GM06990 (cell line): ENCODE results near the gene SDK2.

Source experiments
- DNase-seq: peaks from one replicate; pipeline ENCODE4 v3.0.0-alpha.2; 2011; ENCODE audit not compliant: insufficient read length; ENCODE audit errors: extremely low read depth
- H3K27me3 ChIP-seq: replicated peaks from 2 replicates; pipeline ENCODE4 v1.6.0; 2011; ENCODE audit warnings: low read length; ENCODE audit not compliant: control insufficient read depth, insufficient read depth
- H3K36me3 ChIP-seq: 2 replicates; pipeline ENCODE4 v1.5.1; 2011; ENCODE audit warnings: low read length; ENCODE audit not compliant: control insufficient read depth, insufficient read depth
- H3K4me3 ChIP-seq: replicated peaks from 2 replicates; pipeline ENCODE4 v1.5.1; 2011; ENCODE audit warnings: low read depth, mild to moderate bottlenecking, control low read depth, low read length
- TF ChIP-seq, protein P1 (sequence below): IDR thresholded peaks from 2 replicates; pipeline ENCODE4 v1.5.1; 2011; ENCODE audit warnings: low read length, control low read depth, mild to moderate bottlenecking, inconsistent platforms; ENCODE audit not compliant: insufficient read depth, poor library complexity, severe bottlenecking

SDK2 gene

DNA sequence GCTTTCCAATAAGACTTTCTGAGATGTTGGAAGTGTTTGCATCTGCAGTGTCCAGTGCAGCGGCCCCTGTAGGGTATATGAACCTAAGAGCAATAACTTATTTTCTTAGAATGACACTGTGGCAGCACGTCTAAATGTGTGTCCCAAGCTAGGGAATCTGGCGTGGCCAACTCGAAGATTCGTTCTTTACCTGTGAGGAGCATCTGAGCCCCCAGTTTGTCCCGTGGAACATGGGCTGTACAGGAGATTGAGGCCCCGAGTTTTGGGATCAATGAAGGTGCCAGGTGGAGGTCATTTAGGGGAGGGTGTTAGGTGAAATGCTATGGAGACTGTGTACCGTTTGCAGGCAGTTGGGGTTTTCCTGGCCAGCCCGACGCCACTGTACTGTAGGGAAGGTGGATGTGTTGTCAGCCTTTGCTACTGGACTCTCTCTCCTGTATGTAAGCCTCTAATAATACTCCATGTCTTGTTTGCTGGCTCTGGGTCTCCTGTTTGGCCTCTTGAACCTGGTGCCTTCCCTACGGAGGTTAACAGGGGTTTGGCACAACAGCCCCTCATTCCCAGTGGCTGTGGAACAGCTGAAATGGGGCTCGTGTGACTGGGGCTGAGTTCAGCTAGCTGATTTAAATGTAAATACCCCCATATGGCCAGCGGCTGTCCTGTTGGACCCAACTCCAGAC is 45.5 kb upstream of the SDK2 start:
- no peak overlapping the region for H3K4me3 ChIP-seq
- DNase-seq = no peak
- no peaks in the 10 kb centered on the region; the same call in 1 of the 2 replicates for H3K27me3 ChIP-seq
- TF ChIP-seq, protein P1, sequence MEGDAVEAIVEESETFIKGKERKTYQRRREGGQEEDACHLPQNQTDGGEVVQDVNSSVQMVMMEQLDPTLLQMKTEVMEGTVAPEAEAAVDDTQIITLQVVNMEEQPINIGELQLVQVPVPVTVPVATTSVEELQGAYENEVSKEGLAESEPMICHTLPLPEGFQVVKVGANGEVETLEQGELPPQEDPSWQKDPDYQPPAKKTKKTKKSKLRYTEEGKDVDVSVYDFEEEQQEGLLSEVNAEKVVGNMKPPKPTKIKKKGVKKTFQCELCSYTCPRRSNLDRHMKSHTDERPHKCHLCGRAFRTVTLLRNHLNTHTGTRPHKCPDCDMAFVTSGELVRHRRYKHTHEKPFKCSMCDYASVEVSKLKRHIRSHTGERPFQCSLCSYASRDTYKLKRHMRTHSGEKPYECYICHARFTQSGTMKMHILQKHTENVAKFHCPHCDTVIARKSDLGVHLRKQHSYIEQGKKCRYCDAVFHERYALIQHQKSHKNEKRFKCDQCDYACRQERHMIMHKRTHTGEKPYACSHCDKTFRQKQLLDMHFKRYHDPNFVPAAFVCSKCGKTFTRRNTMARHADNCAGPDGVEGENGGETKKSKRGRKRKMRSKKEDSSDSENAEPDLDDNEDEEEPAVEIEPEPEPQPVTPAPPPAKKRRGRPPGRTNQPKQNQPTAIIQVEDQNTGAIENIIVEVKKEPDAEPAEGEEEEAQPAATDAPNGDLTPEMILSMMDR = no peak
- no peaks in the 10 kb centered on the region for H3K36me3 ChIP-seq

DNA sequence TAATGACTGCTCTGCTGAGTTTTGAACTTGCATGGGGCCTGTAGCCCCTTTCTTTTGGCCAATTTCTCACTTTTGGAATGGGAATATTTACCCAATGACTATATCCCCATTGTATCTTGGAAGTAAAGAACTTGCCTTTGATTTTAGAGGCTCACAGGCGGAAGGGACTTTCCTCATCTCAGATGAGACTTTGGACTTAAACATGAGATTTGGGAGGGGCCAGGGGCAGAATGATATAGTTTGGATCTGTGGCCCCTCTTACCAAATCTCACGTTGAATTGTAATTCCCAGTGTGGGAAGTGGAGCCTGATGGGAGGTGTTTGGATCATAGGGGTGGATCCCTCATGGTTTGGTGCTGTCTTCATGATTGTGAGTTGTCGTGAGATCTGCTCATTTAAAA is 42.7 kb upstream of the SDK2 start:
- Histone ChIP-seq H3K27me3 (no peaks in the 10 kb centered on the region; the same call in 1 of the 2 replicates), H3K4me3 (no peak overlapping the region), H3K36me3 (no peaks in the 10 kb centered on the region)
- no peak for DNase-seq
- TF ChIP-seq, protein P1 = no peak

DNA sequence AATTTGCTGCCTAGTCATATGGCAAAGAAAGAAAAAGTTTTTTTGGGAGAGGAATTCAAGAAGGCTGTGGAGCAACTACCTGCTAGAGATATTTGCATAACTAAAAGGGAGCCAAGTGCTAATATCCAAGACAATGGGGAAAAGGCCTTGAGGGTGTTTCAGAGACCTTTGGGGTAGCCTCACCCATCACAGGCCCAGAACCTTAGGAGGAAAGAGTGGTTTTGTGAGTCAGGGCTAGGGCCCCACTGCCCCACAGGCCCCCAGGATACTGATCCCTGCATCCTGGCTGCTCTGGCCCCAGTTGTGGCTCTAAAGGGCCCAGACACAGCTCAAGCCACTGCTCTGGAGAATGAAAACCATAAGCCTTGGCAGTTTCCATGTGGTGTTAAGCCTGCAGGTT is 41.9 kb upstream of the SDK2 start:
- Histone ChIP-seq H3K36me3 (no peaks in the 10 kb centered on the region), H3K27me3 (no peaks in the 10 kb centered on the region; the same call in 1 of the 2 replicates), H3K4me3 (no peak overlapping the region)
- TF ChIP-seq, protein P1 = no peak
- DNase-seq = no peak

DNA sequence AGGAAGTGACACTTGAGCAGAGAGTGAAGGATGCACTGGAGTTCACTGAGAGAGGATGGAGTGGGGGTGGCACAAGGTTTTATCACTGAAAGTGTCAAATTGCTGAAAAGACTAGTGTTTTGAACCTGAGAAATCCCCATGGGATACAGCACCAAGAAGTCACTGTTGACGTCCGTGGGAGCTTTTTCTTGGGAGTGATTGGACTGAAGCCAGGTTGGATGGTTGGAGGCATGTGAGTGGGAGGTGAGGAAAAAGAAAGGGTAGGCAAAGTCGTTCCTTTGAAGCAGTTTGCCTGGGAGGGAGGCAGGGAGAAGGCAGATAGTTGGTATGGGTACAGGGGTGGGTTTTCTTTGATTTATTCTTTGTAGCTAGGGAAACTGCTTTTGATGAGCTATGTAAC is 39.9 kb upstream of the SDK2 start:
- TF ChIP-seq, protein P1 = no peak

DNA sequence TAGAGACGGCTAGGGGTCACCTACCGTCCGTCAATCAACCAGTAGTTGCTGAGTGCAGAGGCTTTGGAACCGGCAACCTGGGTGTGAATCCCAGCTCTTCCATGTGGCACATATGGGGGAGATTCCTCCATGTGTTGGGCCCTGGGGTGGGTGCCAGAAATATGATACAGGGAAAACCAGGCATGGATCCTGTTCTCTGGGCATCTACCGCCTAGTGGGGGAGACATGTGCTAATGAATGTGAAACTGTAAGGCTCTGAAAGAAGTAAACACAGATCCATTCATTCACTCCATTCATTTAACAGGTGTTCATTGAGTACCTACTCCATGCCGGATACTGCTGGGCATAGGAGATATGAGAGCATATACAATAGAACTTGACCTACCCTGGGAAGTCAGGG is 39.5 kb upstream of the SDK2 start:
- Histone ChIP-seq H3K4me3 (no peak overlapping the region), H3K36me3 (no peaks in the 10 kb centered on the region), H3K27me3 (no peaks in the 10 kb centered on the region)
- TF ChIP-seq, protein P1 = no peak
- DNase-seq = no peak

More for the DNA sequence above, 39.9 kb upstream of the SDK2 start:
- Histone ChIP-seq H3K36me3 (no peaks in the 10 kb centered on the region), H3K4me3 (no peak overlapping the region), H3K27me3 (no peaks in the 10 kb centered on the region)
- no peak for DNase-seq

DNA sequence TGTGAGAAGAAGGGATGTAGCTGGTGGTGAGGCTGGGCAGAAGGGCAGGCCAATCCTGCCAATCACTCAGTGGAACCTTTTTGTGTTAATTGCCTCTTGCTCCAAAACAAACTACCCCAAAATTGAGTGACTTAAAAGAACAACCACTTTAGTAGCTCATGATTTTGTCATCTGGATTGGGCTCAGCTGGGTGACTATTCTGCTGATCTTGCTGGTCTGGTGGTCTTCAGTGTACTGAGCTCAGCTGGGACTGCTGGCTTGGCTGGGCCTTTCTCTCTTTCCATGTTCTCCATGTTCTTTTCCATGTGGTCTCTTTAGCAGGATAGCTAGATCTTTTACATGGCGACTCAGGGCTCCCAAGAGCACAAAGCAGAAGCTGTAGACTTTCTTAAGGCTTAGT is 37.7 kb upstream of the SDK2 start:
- TF ChIP-seq, protein P1 = no peak
- Histone ChIP-seq H3K4me3 (no peak overlapping the region), H3K36me3 (no peaks in the 10 kb centered on the region), H3K27me3 (no peaks in the 10 kb centered on the region)
- no peak for DNase-seq
